Stimulated activated CD4-positive, alpha-beta T cell treated with anti-CD3 and anti-CD28 coated beads, Interleukin-12 subunit alpha, Interleukin-12 subunit beta, amount 100 ng/mL, for 24 hours (primary cell): Measurements from ENCODE around the gene MANF.
A peak's percentile ranks its signal among the peaks of the same experiment; 100 is the strongest.
"Not testable (repeated sequence)": the region's sequence is repeated elsewhere in the genome, so short reads cannot be mapped to it uniquely, and the experiment has no call there.

ENCODE experiments used
- DNase-seq, 2 experiments: peaks; one replicate each; pipeline ENCODE4 v3.0.0-alpha.2; 2020; ENCODE audit warnings: low read depth in 2 of 2

The MANF gene

GRCh38 chr3:51373658-51374421 is 11.3 kb upstream of the MANF start:
- no peak for DNase-seq

DNA sequence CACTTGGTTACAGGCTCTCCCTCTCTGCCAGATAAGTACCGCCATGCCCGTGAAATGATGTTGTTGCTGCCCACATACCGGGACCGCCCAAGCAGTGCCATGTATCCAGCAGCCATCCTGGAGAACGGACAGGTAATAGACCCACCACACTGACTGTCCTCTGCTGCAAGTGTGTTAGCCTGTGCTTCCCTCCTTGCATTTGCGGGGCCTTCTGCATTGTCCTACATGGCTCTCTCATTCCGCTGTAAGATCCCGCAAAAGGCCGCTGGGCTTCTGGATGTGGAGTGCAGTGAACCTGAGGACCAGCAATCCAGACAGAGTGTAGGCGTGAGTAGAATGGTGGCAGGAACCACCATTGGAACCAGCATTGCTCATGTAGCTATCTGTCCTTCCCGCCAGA is 10.6 kb upstream of the MANF start:
- DNase-seq: no peak

DNA sequence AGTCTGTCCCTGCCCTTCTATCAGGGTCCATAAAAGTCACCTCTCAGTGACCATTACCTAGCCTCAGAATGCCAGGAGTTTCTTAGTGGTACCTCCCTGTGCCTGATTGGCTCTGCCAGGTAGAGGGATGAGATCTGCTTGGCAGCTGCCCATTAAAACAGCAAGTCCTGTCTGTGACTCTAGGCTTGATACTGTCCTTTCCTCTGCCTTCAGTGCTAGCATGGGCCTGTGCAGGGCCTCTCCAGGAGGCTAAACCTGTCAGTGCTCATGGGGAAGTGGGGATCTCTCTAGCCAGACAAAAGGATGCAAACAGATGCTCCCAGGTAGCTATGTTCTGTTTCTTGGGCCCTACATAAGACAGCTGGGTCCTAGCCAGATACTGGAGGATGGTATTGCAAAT is 10.0 kb upstream of the MANF start:
- DNase-seq: no peak

DNA sequence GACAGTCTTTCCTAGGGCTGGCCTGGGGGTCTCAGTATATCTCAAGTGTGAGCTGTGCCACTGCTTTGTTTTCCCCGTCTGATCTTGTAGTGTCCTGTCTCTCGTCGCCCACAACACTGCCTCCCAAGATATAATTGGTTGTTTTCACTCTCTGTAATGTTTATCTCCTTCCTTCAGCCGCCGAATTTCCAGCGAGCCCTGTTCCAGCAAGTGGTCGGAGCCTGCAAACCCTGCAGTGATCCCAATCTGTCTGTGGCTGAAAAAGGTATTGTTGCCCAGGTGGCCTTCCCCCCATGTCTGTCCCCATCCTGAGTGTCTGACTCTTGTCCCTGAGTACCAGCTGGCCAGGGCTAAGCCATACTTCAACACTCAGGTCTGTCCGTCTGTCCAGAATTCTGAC is 9.5 kb upstream of the MANF start:
- DNase-seq: no peak

DNA sequence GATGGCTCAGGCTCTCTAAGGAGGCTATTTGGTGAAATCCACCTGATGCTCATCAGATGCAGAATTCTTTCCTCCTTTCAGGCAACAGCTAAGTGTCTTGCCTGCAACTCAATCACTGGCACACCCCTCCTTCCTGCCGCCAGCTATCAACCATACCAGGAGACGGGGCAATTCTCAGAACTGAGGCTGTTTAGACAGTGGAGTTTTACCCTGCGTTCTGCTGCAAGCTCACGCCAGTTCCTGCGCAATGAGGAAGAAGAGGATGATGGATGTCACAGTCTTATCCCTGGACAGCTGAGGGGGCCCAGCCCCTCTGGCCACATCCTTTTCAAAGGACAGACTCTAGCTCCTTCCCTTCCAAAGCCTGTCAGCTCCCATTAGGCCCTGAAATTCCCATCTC is 7.0 kb upstream of the MANF start:
- DNase-seq: no peak

DNA sequence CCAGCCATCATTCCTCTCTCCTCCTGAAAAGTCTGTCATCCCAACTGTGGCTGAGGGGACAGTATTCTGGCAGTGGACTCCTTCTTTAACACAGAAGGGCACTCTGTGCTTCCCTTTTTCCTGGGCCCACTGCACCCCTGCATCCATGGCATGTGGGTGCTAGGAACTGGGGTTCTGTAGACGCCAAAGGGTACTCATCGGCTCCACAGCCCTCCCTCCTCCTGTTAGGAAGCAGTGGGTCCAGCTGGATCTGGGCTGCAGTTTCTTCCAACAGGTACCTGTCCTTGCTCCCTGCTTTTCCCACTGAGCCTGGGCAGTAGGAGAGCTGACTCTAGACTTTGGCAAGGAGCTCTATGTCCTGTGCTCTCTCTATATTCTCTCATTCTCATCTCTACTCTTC is 6.4 kb upstream of the MANF start:
- DNase-seq: no peak

- no peak for DNase-seq
Observed at GRCh38 chr3:51379301-51379700, 5.8 kb upstream of the MANF start.

DNA sequence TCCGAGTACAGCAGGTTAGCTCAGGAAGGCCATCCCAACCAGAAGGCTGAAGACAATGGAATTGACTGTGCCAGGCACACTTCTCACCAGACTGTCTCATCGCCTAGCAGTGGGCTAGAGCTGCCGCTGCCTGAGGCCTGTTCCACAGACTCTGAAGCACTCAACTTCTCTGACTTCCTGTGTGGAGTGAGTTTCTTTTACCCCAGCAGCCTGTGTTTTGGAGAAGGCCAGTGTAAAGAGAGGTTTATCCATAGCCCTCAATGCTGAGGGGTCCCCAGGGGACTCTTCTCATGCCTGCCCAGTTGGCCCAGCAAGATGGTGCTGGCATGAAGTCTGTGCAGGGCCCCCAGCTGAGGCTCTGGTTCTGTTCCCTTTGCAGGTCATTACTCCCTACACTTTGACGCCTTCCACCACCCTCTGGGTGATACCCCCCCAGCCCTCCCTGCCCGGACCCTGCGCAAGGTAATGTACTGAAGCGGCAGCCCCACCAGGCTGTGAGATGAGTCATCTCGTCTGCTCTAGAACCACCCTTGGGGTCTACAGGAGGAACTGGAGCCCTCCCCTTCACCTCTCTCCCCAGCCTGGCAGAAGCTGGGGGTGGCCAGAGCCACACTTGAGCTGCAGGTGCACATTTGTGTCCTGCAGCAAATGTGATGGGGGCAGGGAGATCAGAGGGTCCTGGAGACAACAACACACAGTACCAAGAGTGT is 5.2 kb upstream of the MANF start:
- DNase-seq: no peak

DNA sequence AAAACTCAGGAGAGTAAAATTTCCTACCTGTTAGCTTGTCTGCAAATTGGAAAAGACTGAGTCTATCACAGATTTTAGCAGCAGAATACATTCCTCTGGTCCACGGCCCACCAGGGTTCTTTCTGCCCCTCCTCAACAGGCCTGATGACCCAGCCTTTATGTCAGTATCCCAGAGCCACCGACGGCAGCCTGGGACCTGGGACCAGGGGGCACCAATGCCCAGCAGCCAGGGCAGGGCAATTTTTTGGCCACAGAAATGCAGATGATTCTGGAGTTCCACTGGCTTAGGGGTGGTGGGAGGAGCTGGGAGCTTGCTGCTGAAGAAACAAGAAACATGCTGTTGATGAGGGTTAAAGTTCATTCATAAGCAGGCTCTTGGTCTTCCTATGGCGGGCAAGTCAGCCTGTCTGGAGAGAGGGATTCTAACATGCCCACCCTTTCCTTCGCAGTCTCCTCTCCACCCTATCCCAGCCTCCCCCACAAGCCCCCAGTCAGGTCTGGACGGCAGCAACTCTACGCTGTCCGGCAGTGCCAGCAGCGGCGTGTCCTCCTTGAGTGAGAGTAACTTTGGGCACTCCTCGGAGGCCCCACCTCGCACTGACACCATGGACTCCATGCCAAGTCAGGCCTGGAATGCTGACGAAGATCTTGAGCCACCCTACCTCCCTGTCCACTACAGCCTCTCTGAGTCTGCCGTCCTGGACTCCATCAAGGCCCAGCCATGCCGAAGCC is 4.3 kb upstream of the MANF start:
- no peak for DNase-seq

DNA sequence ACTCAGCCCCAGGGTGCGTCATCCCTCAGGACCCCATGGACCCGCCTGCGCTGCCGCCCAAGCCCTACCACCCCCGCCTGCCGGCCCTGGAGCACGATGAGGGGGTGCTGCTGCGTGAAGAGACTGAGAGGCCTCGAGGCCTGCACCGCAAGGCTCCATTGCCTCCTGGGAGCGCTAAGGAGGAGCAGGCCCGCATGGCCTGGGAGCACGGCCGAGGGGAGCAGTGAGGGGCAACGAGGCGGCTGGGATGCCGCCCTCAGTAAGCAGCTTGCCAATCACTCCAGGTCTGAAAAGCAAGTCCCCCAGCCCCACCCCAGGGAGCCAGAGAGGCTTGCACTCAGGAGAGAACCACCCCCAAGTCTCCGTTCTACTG is 3.8 kb upstream of the MANF start:
- DNase-seq: no peak

DNA sequence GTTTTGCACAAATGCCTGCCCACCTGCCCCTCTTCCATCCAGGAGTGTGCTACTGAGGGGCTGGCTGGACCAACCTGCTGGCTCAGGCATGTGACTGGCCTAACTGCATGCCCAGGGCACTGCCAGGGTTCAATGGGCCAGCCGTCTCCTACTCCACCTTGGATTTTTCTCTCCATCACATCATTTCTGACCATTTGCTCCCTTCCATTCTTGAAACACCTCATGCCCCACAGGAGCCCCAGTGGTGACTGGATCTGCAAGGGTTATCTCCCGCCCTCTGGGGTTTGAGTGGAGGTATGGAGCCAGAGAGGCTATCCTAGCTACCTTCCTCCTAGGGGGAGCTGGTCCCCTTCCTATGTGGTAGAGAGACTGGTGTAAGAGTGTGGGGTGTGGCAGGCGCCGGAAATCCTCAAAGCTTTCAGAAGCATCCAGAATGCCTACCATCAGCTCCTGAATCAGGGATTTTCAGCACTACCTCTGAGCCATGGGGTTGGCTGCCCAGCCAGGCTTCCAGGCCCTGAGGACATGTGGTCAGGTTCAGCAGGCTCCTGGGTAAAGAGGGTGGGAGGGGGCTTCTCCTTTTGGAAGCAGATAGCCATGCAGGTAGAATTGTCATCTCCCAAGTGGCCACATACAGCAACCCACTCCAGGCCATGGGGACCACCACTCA is 2.9 kb upstream of the MANF start:
- DNase-seq: no peak

DNA sequence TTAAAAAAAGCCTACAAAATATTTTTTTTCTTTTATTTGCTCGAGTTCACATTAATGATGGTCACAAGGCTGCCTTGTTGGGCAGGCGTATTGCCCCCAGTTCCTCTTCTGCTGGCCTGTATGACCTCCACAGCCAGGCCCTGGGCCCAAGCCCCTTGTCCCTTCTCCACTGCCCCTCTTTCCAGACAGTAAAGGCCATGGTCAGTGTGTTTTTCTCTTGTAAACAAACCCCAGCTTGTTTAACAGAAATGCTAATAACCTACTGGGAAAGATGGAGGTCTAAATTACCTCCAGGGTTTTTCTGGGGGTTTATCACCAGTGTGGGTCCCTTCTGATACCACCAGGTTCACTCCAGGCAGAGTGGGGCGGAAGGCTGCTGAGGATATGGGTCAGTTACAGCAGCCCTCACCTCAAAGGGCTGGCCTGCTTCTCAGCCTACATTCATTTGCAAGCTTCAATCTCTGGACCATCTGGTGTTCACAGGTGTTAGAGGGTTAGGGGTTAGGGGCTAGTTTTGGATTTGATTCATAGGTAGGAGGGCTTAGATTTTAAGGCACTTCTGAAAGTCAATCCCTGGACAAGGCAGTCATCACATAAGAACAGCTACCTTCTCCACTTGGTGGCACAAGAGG is 2.0 kb upstream of the MANF start:
- DNase-seq: no peak

GRCh38 chr3:51384055-51384725 is 901 bp upstream of the MANF start:
- DNase-seq: no peak

DNA sequence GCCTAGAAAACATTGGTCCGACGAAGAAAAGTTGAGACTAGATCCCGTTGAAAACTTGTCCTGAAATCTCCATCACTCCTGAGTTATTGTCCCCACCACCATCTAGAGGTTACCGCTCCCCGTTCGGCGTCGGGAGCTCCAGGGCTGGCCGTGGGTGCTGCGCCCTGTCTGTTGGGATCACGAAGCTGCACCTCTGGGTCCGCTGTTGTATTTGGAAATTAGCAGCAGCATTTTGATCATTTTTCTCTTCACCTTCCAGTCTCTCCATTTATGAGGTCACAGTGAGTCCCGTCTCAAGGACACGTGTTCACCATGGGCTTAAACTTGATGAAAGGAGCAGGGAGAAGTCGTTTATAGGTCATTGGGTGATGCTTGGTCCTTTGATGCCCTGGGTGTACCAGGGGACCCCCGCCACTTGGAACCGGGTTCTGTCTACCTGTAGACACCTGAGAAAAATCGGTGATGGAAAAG is 565 bp downstream of the MANF start:
- no peak for DNase-seq

GRCh38 chr3:51386159-51386851 is 1.2 kb downstream of the MANF start:
- DNase-seq: no peak

GRCh38 chr3:51386852-51387229 is 1.8 kb downstream of the MANF start:
- no peak for DNase-seq

GRCh38 chr3:51387281-51387680 is 2.2 kb downstream of the MANF start:
- DNase-seq: not testable (repeated sequence)

DNA sequence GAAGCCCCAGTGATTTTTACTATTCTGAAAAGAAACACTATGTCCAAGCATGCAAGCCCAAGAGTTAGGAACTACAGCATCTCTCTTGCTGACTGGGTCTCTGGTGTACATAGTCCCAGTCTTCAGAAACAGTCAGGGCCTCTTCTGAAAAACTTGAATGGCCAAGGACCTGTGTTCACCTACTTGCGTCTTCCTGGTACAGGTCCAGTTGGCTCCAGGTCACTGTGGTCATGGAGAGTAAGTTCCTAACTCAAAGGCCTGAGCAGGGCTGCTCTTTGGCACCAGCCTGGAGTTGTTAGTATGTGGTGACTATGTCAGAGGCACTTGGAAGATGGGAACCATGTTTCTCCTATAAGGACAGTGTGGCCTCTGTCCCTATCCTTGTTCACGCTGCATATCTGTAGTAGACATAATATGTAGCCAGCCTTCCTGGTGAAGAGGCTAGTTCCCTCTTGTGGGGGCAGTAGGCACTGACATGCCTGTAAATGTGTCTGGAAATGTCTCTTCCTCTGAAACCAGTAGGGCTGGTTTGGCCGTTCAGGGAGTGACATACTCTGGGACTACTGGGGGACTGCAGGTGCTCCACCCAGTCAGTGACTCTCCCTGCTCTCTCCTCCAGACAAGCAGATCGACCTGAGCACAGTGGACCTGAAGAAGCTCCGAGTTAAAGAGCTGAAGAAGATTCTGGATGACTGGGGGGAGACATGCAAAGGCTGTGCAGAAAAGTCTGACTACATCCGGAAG is 3.4 kb downstream of the MANF start:
- no peak for DNase-seq

- DNase-seq: peak in 1 of 2 experiments; percentile 48
Observed at GRCh38 chr3:51389423-51390183, 4.5 kb downstream of the MANF start.
